Transverse colon (tissue), 4 donors: Measurements from ENCODE around the gene PPP4C. TPM values are rescaled to one million over a fixed set of nuclear protein-coding genes. Genes with fewer than 3 reads are reported as not detected.

Experiments
- DNase-seq: peaks from one replicate; pipeline ENCODE4 v3.0.0-alpha.2; 2019
- H3K27ac ChIP-seq, 4 donors: fragments of 200-600 bp; sonication (generic); 2 replicates each; pipeline ENCODE4 v1.5.1; 2016 to 2018; ENCODE audit warnings: inconsistent platforms in 4 of 4
- H3K27me3 ChIP-seq: fragments of 200-600 bp; sonication (generic); 2 replicates; pipeline ENCODE4 v1.5.1; 2017; ENCODE audit warnings: inconsistent platforms
- H3K36me3 ChIP-seq, 4 donors: fragments of 200-600 bp; sonication (generic); 2 replicates each; pipeline ENCODE4 v1.5.1; 2017 to 2019; ENCODE audit warnings: inconsistent platforms in 4 of 4
- H3K4me1 ChIP-seq, 4 donors: fragments of 200-600 bp; sonication (generic); 2 replicates each; pipeline ENCODE4 v1.5.1; 2017 to 2020; ENCODE audit warnings: inconsistent platforms in 4 of 4
- H3K4me3 ChIP-seq, 4 donors: fragments of 200-600 bp; sonication (generic); 1 replicate in 1 of 4; 2 replicates in 3 of 4; pipeline versions ENCODE4 v1.5.1 to v1.6.1; 2017 to 2019; ENCODE audit warnings: inconsistent platforms in 4 of 4
- H3K9me3 ChIP-seq, 2 donors: fragments of 200-600 bp; sonication (generic); 2 replicates each; pipeline ENCODE4 v1.5.1; 2017 to 2019; ENCODE audit warnings: inconsistent platforms in 2 of 2
- CTCF ChIP-seq, 5 experiments: fragments of 200-600 bp in 3 of 5; fragments of 450-650 bp in 2 of 5; sonication (generic) in 3 of 5; IDR thresholded peaks; 1 replicate in 2 of 5; 2 replicates in 3 of 5; pipeline ENCODE4 v1.5.1; 2016 to 2017; ENCODE audit warnings: antibody characterized with exemption in 5 of 5, inconsistent platforms in 3 of 5, mild to moderate bottlenecking in 2 of 5, moderate library complexity in 1 of 5
- EP300 ChIP-seq: sonication (generic); formaldehyde crosslinking; IDR thresholded peaks from one replicate; pipeline ENCODE4 v1.6.1; 2017; ENCODE audit warnings: antibody characterized with exemption, low read depth
- POLR2A ChIP-seq: fragments of 450-650 bp; IDR thresholded peaks from one replicate; pipeline ENCODE4 v1.6.1; 2016; ENCODE audit warnings: antibody characterized with exemption, mild to moderate bottlenecking, moderate library complexity
- POLR2AphosphoS5 ChIP-seq, 3 donors: sonication (generic); formaldehyde crosslinking; IDR thresholded peaks; one replicate each; pipeline ENCODE4 v1.6.1; 2016; ENCODE audit warnings: antibody characterized with exemption in 3 of 3
- WGBS, 2 donors: methylation state at CpG; one replicate each; pipeline ENCODE4 v1.1.5; 2018; ENCODE audit warnings: low coverage in 1 of 2; 5-methylcytosine and 5-hydroxymethylcytosine counted together
- in situ Hi-C, 4 donors: fragments of 200-750 bp; cut with MboI; loops; one replicate each; pipeline versions ENCODE4 v1.15.0 to v1.15.1; 2017; ENCODE audit warnings: low sequenced_read_pairs in 3 of 4, low pct_ligation_motif_present in 1 of 4, low pct_unique_long_range_greater_than_20kb in 1 of 4
- intact Hi-C: fragments of 100-400 bp; cut with DNase I; formaldehyde crosslinking; loops from one replicate; pipeline ENCODE4 v1.15.1; 2023; ENCODE audit warnings: low total_unique reads
- total RNA-seq, 4 donors: library from RNA; depleted of rRNA; stranded (reverse); fragments of >200 nt; gene quantifications; one replicate each; pipeline ENCODE4 v1.1.0, GENCODE V29; 2016

The PPP4C gene
- total RNA-seq, 4 donors from 2014 or later: 17.7 to 92.3 (median 74.3) TPM

DNA sequence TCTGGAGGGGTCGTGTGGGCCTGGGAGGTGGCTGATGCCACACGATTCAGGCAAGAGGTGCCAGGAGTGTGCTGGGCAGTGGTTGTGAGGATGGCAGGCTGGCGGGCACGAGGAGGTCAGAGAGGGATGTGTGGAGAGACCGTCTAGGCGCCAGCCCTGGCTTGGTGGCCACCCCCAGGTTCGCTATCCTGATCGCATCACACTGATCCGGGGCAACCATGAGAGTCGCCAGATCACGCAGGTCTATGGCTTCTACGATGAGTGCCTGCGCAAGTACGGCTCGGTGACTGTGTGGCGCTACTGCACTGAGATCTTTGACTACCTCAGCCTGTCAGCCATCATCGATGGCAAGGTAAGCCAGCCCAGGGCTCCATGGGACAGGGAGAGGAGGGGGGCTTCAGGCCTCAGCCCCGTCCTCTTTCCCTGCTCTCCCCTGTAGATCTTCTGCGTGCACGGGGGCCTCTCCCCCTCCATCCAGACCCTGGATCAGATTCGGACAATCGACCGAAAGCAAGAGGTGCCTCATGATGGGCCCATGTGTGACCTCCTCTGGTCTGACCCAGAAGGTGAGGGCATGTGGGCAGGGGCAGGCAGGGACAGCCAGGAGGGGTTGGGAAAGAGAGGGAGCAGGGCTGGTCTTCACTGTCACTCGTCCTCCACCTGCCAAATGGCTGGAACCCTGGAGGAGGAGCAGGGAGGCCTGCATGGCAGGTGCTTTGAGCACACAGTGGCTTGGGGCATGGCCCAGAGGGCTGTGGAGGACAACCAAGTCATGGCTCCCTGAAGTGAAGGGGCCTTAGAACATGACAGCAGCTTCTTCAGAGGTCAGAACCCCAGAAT lies 7.6 kb downstream of the PPP4C start:
- TF ChIP-seq EP300 (no peak), POLR2AphosphoS5 (IDR thresholded peaks at IDR 0.05) (no peak), POLR2A (no peak), CTCF (IDR thresholded peaks at IDR 0.05) (no peak)
- Histone ChIP-seq H3K9me3 (no peaks in the 10 kb centered on the region), H3K36me3 (peaks cover 0 to 39% (median 9%) of the 10 kb centered on the region in 4 donors), H3K27me3 (no peaks in the 10 kb centered on the region), H3K27ac (no peak overlapping the region), H3K4me3 (no peak overlapping the region), H3K4me1 (peaks cover 0 to 4% (median under 1%) of the 10 kb centered on the region in 4 donors)
- intact Hi-C loops: no loop called here
- in situ Hi-C loops: loop anchor here in 2 of 4 donors (25.0 kb wide), 2 partner anchors 329 to 554 kb away; partner anchors contain the start of gene ZNF771 (in 2 of the 2)
- no peak for DNase-seq
- WGBS, 2 donors: 90% methylated on average over 23 of the region's 24 CpGs; no CpG with 5 or more reads in 1 of the 2 donors

GRCh38 chr16:30084096-30084815 lies 8.5 kb downstream of the PPP4C start:
- no peaks in the 10 kb centered on the region for H3K27me3 ChIP-seq
- 85% methylated on average over 16 of the region's 18 CpGs; no CpG with 5 or more reads in 1 of the 2 donors for WGBS, 2 donors
- TF ChIP-seq POLR2A (no peak), POLR2AphosphoS5 (IDR thresholded peaks at IDR 0.05) (no peak), EP300 (no peak), CTCF (IDR thresholded peaks at IDR 0.05) (no peak)
- H3K4me3 ChIP-seq: no peak overlapping the region
- no peaks in the 10 kb centered on the region for H3K4me1 ChIP-seq
- intact Hi-C loops: no loop called here
- peaks cover 0 to 39% (median 7%) of the 10 kb centered on the region in 4 donors for H3K36me3 ChIP-seq
- no peak overlapping the region for H3K27ac ChIP-seq
- in situ Hi-C loops: loop anchor here in 2 of 4 donors (25.0 kb wide), 2 partner anchors 328 to 553 kb away; partner anchors contain the start of gene ZNF771 (in 2 of the 2)
- no peak for DNase-seq
- H3K9me3 ChIP-seq: no peaks in the 10 kb centered on the region

- no peaks in the 10 kb centered on the region for H3K9me3 ChIP-seq
- H3K27ac ChIP-seq: no peak overlapping the region
- no peaks in the 10 kb centered on the region for H3K27me3 ChIP-seq
- peaks cover 0 to 39% (median 7%) of the 10 kb centered on the region in 4 donors for H3K36me3 ChIP-seq
- no peak for DNase-seq
- no peak overlapping the region for H3K4me3 ChIP-seq
- WGBS, 2 donors: 60 to 71% methylated on average over 1 to 17 of the region's 17 CpGs
- TF ChIP-seq POLR2A (no peak), CTCF (IDR thresholded peaks at IDR 0.05) (no peak), POLR2AphosphoS5 (IDR thresholded peaks at IDR 0.05) (no peak), EP300 (no peak)
- intact Hi-C loops (no loop called here), in situ Hi-C loops (loop anchor here in 2 of 4 donors (25.0 kb wide), 2 partner anchors 328 to 553 kb away; partner anchors contain the start of gene ZNF771 (in 2 of the 2))
- H3K4me1 ChIP-seq: no peaks in the 10 kb centered on the region
Measured at GRCh38 chr16:30084816-30085159, 9.0 kb downstream of the PPP4C start.

GRCh38 chr16:30085247-30085646 lies 9.5 kb downstream of the PPP4C start:
- 79% methylated on average over 3 of the region's 3 CpGs; no CpG with 5 or more reads in 1 of the 2 donors for WGBS, 2 donors

More at GRCh38 chr16:30085247-30085646, 9.5 kb downstream of the PPP4C start:
- H3K27ac ChIP-seq: no peak overlapping the region
- intact Hi-C loops: no loop called here
- no peak for TF ChIP-seq POLR2A
- no peak for TF ChIP-seq CTCF (IDR thresholded peaks at IDR 0.05)
- no peak for TF ChIP-seq POLR2AphosphoS5 (IDR thresholded peaks at IDR 0.05)
- TF ChIP-seq EP300: no peak
- no peak overlapping the region for H3K4me3 ChIP-seq
- no peaks in the 10 kb centered on the region for H3K9me3 ChIP-seq
- peaks cover 0 to 39% (median 7%) of the 10 kb centered on the region in 4 donors for H3K36me3 ChIP-seq
- H3K27me3 ChIP-seq: no peaks in the 10 kb centered on the region
- DNase-seq: no peak
- in situ Hi-C loops: loop anchor here in 2 of 4 donors (25.0 kb wide), 2 partner anchors 327 to 552 kb away; partner anchors contain the start of gene ZNF771 (in 2 of the 2)
- H3K4me1 ChIP-seq: no peaks in the 10 kb centered on the region
